Panc1 (cell line): Measurements from ENCODE around the gene ZNF775. TPM values are rescaled to one million over a fixed set of nuclear protein-coding genes. Genes with fewer than 3 reads are reported as not detected.
"Not testable (repeated sequence)": the region's sequence is repeated elsewhere in the genome, so short reads cannot be mapped to it uniquely, and the experiment has no call there.

Experiments used
- ATAC-seq: fragments of 200-7000 bp; cut with Tn5 transposase; 2 replicates; pipeline ENCODE4 v1.9.1; 2020; ENCODE audit warnings: mild to moderate bottlenecking, moderate library complexity
- BruUV-seq: library from RNA; stranded (reverse); fragments of 400-500 nt; replicated peaks from 2 replicates; lab custom pipeline; 2021; lab: Mats Ljungman, UMichigan
- CTCF ChIA-PET: fragments of 300-600 bp; sonication (Branson Sonifier 250); formaldehyde crosslinking; loops from one replicate; lab custom pipeline; 2022; ENCODE audit warnings: antibody characterized with exemption; lab: Charles Lee
- POLR2A ChIA-PET: fragments of 300-600 bp; sonication (Branson Sonifier 250); formaldehyde crosslinking; loops from one replicate; lab custom pipeline; 2022; ENCODE audit warnings: antibody characterized with exemption; lab: Charles Lee
- DNase-seq: peaks from one replicate; pipeline ENCODE4 v3.0.0-alpha.2; 2010; ENCODE audit warnings: low read depth, low spot score
- H3K27ac ChIP-seq: 2 replicates; pipeline ENCODE4 v1.5.1; 2011; ENCODE audit warnings: mild to moderate bottlenecking, low read length, inconsistent platforms
- H3K27me3 ChIP-seq: fragments of 200-500 bp; sonication (Bioruptor generic); 2 replicates; pipeline ENCODE4 v1.6.0; 2014; ENCODE audit warnings: low read length, inconsistent platforms; ENCODE audit not compliant: control insufficient read depth, insufficient read depth
- H3K36me3 ChIP-seq: fragments of 200-500 bp; sonication (Bioruptor generic); 2 replicates; pipeline ENCODE4 v1.5.1; 2014; ENCODE audit warnings: inconsistent platforms, mild to moderate bottlenecking, low read length, moderate library complexity; ENCODE audit not compliant: control insufficient read depth, insufficient read depth
- H3K4me1 ChIP-seq: 2 replicates; pipeline ENCODE4 v1.5.1; 2011; ENCODE audit warnings: inconsistent platforms, mild to moderate bottlenecking, low read length, moderate library complexity; ENCODE audit not compliant: control insufficient read depth, insufficient read depth
- H3K4me3 ChIP-seq, 2 experiments: 2 replicates each; pipeline ENCODE4 v1.5.1; 2011 to 2012; ENCODE audit warnings: low read depth in 2 of 2, low read length in 2 of 2, mild to moderate bottlenecking in 2 of 2, inconsistent platforms in 1 of 2, moderate library complexity in 1 of 2
- H3K9me3 ChIP-seq: fragments of 200-500 bp; sonication (Bioruptor generic); 2 replicates; pipeline ENCODE4 v1.5.1; 2014; ENCODE audit warnings: low read depth, mild to moderate bottlenecking, inconsistent platforms, low read length, moderate library complexity; ENCODE audit not compliant: control insufficient read depth, insufficient read depth
- CTCF ChIP-seq: fragments of 450-650 bp; IDR thresholded peaks from 2 replicates; pipeline ENCODE4 v1.5.1; 2017; ENCODE audit warnings: mild to moderate bottlenecking
- POLR2AphosphoS5 ChIP-seq: IDR thresholded peaks from 2 replicates; pipeline ENCODE4 v1.6.1; 2012; ENCODE audit warnings: mild to moderate bottlenecking, low read depth, low read length, moderate library complexity
- REST ChIP-seq, 2 experiments: IDR thresholded peaks; 2 replicates each; pipeline ENCODE4 v1.6.1; 2011 to 2012; ENCODE audit warnings: low read depth in 2 of 2, control low read depth in 1 of 2, low read length in 1 of 2, mild to moderate bottlenecking in 1 of 2, moderate library complexity in 1 of 2; ENCODE audit not compliant: insufficient read depth in 1 of 2
- SIN3A ChIP-seq: IDR thresholded peaks from 2 replicates; pipeline ENCODE4 v1.6.1; 2012; ENCODE audit warnings: low read depth, mild to moderate bottlenecking, low read length, moderate library complexity, borderline replicate concordance; ENCODE audit not compliant: insufficient read depth
- TCF7L2 ChIP-seq: IDR thresholded peaks from 2 replicates; pipeline ENCODE4 v1.6.1; 2011; ENCODE audit warnings: mild to moderate bottlenecking, low read depth, low read length, inconsistent platforms
- in situ Hi-C: cut with HindIII; loops from 2 replicates; pipeline ENCODE4 v1.10.0; 2016; ENCODE audit warnings: low sequenced_read_pairs, low pct_unique_long_range_greater_than_20kb
- intact Hi-C: fragments of 100-400 bp; cut with micrococcal nuclease; formaldehyde crosslinking; loops from one replicate; pipeline ENCODE4 v1.10.0; 2022; ENCODE audit not compliant: unreplicated experiment
- total RNA-seq: library from RNA; stranded (reverse); gene quantifications from one replicate; pipeline ENCODE4 v1.2.1, GENCODE V29; 2021; ENCODE audit not compliant: unreplicated experiment

Gene ZNF775
- total RNA-seq, 1 experiment from 2014 or later, result 14.7 TPM

GRCh38 chr7:150384406-150385301 lies 5.5 kb downstream of the ZNF775 start:
- H3K27ac ChIP-seq, result no peak overlapping the region
- no TSS peak for BruUV-seq
- H3K36me3 ChIP-seq, result no peaks in the 10 kb centered on the region; the same call in 1 of the 2 replicates
- no peak for DNase-seq
- CTCF ChIA-PET, result no interaction called here
- in situ Hi-C loops, result no loop called here
- ATAC-seq, result no peak
- H3K4me3 ChIP-seq, result no peak overlapping the region
- TF ChIP-seq TCF7L2, result no peak
- no peak for TF ChIP-seq REST (IDR thresholded peaks at IDR 0.05; ENCODE audit: insufficient read depth in 1 of 2, low read depth in 2 of 2, low read length in 1 of 2)
- TF ChIP-seq POLR2AphosphoS5, result no peak
- H3K27me3 ChIP-seq, result no peaks in the 10 kb centered on the region
- POLR2A ChIA-PET, result no interaction called here
- no peaks in the 10 kb centered on the region for H3K9me3 ChIP-seq
- H3K4me1 ChIP-seq, result peaks cover 31% of the 10 kb centered on the region
- intact Hi-C loops, result no loop called here

GRCh38 chr7:150385302-150385723 lies 6.2 kb downstream of the ZNF775 start:
- intact Hi-C loops, result no loop called here
- ChIA-PET CTCF (no interaction called here), POLR2A (no interaction called here)
- Histone ChIP-seq H3K27me3 (no peaks in the 10 kb centered on the region), H3K4me1 (peaks cover 24% of the 10 kb centered on the region), H3K9me3 (no peaks in the 10 kb centered on the region), H3K36me3 (no peaks in the 10 kb centered on the region), H3K27ac (no peak overlapping the region), H3K4me3 (no peak overlapping the region)
- TF ChIP-seq SIN3A (no peak), CTCF (no peak), REST (IDR thresholded peaks at IDR 0.05; ENCODE audit: insufficient read depth in 1 of 2, low read depth in 2 of 2, low read length in 1 of 2) (no peak), POLR2AphosphoS5 (no peak), TCF7L2 (no peak)
- no peak for DNase-seq
- in situ Hi-C loops, result no loop called here
- ATAC-seq, result no peak
- BruUV-seq, result no TSS peak

- H3K9me3 ChIP-seq, POLR2A ChIA-PET, H3K4me3 ChIP-seq, H3K27ac ChIP-seq, DNase-seq, in situ Hi-C loops, H3K36me3 ChIP-seq, CTCF ChIA-PET, H3K27me3 ChIP-seq, ATAC-seq, intact Hi-C loops, BruUV-seq: not testable (repeated sequence)
- peaks cover 19% of the 10 kb centered on the region for H3K4me1 ChIP-seq
Measured at GRCh38 chr7:150385884-150386283, 6.8 kb downstream of the ZNF775 start.
